ENCODE results near the gene GOLGA2. TPM values are rescaled to one million over a fixed set of nuclear protein-coding genes. Genes with fewer than 3 reads are reported as not detected.

GOLGA2 gene
- total RNA-seq (2014; rRNA removed; shearing (Covaris generic)): 32.9 and 37.9 TPM in 2 replicates

GRCh38 chr9:128275198-128276007 lies at the start of gene GOLGA2:
GOLGA2 (minus strand) TSS chr9:128276007; CDS start chr9:128275976, 31 bp downstream.
- in situ Hi-C loops (cut with HindIII; ENCODE audit: low sequenced_read_pairs): no loop called here
- DNase-seq (ENCODE audit: low spot score): peak; percentile 19

GRCh38 chr9:128324401-128324800 lies 48.6 kb upstream of the GOLGA2 start:
- DNase-seq (ENCODE audit: low spot score): no peak

GRCh38 chr9:128323791-128324190 lies 48.0 kb upstream of the GOLGA2 start:
- in situ Hi-C loops (cut with HindIII; ENCODE audit: low sequenced_read_pairs): no loop called here
- DNase-seq (ENCODE audit: low spot score): no peak

More at GRCh38 chr9:128324401-128324800, 48.6 kb upstream of the GOLGA2 start:
- in situ Hi-C loops (cut with HindIII; ENCODE audit: low sequenced_read_pairs): no loop called here

DNA sequence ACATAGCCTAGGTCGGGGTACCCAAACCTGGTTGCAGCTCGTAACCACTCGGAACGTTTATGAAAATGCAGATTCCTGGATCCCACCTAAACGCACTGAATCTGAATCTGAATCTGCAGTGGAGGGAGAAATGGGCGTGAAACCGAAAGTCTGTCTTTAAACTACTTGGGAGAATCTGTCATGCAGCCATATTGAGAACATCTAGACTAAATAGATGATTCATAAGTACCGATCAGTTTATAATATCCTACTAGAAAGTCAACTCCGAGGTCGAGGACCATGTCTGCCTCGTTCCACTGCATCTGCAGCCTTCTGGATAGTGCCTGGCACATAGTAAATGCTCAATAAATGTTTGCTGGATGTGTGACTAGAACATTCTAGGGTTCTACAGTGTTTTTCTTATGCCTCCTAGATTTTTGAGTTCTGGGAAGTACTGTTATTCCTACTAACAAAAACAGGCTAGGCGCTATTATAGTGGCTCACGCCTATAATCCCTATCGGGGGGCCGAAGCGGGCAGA lies 47.5 kb upstream of the GOLGA2 start:
- in situ Hi-C loops (cut with HindIII; ENCODE audit: low sequenced_read_pairs): no loop called here

GRCh38 chr9:128322404-128323211 lies 46.8 kb upstream of the GOLGA2 start, which contains the start of the genes COQ4 and TRUB2:
COQ4 (plus strand) TSS chr9:128322839; CDS start chr9:128322859, 20 bp downstream.
TRUB2 (minus strand) TSS chr9:128322447; CDS start chr9:128322408, 39 bp downstream.
- peak; percentile 96 for DNase-seq (ENCODE audit: low spot score)
- in situ Hi-C loops (cut with HindIII; ENCODE audit: low sequenced_read_pairs): no loop called here

More for the DNA sequence above, 47.5 kb upstream of the GOLGA2 start:
- no peak for DNase-seq (ENCODE audit: low spot score)

GRCh38 chr9:128321879-128322403 lies 46.1 kb upstream of the GOLGA2 start:
- in situ Hi-C loops (cut with HindIII; ENCODE audit: low sequenced_read_pairs): no loop called here
- DNase-seq (ENCODE audit: low spot score): no peak

DNA sequence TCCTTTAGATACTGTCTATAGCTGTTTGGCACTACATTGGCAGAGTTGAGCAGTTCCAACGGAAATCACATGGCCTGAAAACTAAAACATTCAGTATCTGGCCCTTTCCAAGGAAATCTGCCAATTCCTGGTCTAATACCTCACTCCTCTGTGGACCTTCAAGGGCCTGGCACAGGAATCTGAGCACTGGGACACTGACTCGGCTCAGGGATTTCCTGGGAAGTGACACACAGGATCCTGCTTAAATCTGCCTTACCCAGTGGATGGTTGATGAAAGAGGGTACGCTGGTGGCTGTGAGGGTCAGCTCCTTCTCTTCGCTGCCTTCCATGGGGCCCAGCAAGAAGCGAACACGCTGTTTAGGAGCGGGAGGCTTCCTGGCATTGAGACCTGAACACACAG lies 45.5 kb upstream of the GOLGA2 start:
- DNase-seq (ENCODE audit: low spot score): no peak
- in situ Hi-C loops (cut with HindIII; ENCODE audit: low sequenced_read_pairs): no loop called here

- in situ Hi-C loops (cut with HindIII; ENCODE audit: low sequenced_read_pairs): no loop called here
- no peak for DNase-seq (ENCODE audit: low spot score)
Measured at GRCh38 chr9:128317629-128318028, 41.8 kb upstream of the GOLGA2 start.

GRCh38 chr9:128316421-128316820 lies 40.6 kb upstream of the GOLGA2 start:
- in situ Hi-C loops (cut with HindIII; ENCODE audit: low sequenced_read_pairs): no loop called here
- DNase-seq (ENCODE audit: low spot score): no peak

GRCh38 chr9:128314697-128315096 lies 38.9 kb upstream of the GOLGA2 start:
- DNase-seq (ENCODE audit: low spot score): no peak
- in situ Hi-C loops (cut with HindIII; ENCODE audit: low sequenced_read_pairs): no loop called here

DNA sequence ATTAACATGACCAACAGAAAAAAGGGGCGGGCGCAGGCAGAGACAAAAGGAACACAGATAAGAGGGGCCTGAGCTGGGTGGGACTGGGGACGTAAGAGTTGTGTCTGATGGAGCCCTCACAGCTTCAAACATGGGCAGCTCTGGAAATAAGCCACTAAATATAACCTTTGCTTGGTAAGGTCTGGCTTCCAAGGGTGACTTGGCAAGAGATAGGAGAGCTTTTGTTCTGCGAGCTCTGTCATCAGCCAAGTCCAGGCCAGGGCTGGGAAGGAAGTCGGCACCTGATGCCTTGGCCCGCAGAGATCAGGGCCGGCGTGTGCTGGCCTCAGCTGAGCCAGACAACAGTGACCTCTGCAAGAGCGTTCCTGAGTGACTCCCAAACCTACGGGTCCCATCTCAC lies 34.7 kb upstream of the GOLGA2 start:
- peak; percentile 73 for DNase-seq (ENCODE audit: low spot score)
- in situ Hi-C loops (cut with HindIII; ENCODE audit: low sequenced_read_pairs): no loop called here

DNA sequence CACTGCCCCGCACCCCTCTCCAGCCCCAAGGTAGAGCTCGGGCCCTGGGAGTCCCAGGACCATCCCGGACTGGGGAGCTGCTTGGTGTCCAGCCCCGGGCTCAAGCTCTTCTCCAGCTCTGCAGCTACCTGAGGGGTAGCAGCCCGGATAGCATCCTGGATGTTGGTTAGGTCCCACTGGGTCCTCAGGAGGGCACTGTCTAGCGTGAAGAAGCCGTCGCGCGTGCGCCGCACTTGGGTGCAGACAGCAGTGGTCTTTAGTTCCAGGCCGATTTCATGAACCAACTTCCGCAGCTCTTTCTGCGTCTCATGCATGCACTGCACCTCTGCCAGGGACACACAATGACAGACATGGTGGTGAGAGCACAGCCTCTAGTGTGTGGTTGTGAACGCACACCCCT lies 33.7 kb upstream of the GOLGA2 start:
- in situ Hi-C loops (cut with HindIII; ENCODE audit: low sequenced_read_pairs): no loop called here
- no peak for DNase-seq (ENCODE audit: low spot score)

- in situ Hi-C loops (cut with HindIII; ENCODE audit: low sequenced_read_pairs): no loop called here
- no peak for DNase-seq (ENCODE audit: low spot score)
Measured at GRCh38 chr9:128304971-128305288, 29.1 kb upstream of the GOLGA2 start.

DNA sequence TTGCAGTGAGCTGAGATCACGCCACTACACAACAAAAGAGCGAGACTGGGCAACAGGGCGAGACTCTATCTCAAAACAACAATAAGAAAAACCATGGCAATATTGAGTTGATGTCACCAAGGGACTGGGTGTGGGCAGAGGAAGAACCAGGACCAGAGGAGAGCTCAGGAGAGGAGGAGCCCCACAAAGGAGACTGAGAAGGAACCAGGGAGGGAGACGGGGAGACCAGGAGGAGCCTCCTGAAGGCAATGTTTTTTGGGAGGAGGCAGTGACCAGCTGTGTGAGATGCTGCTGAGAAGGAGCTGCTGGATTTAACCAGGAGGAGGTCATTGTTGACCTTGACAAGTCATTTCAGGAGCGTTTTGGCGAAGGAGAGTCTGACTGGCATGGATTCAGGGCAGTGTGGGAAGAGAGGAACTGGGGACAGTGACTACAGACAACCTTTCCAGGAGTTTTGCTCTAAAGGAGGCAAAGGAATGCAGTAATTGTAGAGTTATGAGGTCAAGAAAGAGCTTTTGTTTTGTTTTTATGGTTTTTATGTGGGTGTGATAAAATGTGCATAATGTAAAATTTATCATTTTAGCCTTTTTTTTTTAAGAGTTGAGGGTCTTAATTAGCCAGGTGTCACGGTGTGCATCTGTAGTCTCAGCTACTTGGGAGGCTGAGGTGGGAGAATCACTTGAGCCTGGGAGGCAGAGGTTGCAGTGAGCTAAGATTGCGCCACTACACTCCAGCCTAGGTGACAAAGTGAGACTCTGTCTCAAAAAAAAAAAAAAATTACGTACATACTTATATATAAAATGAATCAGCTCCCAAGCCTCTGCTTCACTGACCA lies 28.5 kb upstream of the GOLGA2 start:
- DNase-seq (ENCODE audit: low spot score): no peak
- in situ Hi-C loops (cut with HindIII; ENCODE audit: low sequenced_read_pairs): no loop called here

- no peak for DNase-seq (ENCODE audit: low spot score)
- in situ Hi-C loops (cut with HindIII; ENCODE audit: low sequenced_read_pairs): no loop called here
Measured at GRCh38 chr9:128298535-128299482, 23.0 kb upstream of the GOLGA2 start.

DNA sequence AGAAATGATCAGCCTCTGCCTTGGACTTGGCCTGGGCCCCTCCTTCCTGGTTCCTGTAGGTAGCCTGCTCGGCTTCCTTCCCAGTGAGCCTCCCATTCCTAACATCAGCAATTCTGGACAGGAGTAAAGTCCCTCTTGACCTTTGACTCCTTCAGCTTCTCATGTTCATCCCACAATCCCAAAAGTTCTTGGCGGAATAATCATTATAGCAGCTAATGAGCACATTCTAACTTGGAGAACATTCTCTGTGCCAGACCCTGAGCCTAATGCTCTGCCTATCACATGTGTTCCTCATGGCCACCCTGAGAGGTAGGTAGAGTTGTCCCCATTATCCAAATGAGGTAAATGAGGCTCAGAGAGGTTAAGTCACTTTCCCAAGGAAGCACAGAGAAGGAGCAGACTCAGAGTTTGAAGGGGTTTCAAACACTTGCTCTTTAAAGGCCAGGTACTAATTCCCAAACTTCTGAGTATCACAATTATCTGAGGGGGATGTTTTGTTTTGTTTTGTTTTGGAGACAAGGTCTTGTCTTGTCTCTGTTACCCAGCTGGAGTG lies 21.5 kb upstream of the GOLGA2 start:
- no peak for DNase-seq (ENCODE audit: low spot score)
- in situ Hi-C loops (cut with HindIII; ENCODE audit: low sequenced_read_pairs): no loop called here

DNA sequence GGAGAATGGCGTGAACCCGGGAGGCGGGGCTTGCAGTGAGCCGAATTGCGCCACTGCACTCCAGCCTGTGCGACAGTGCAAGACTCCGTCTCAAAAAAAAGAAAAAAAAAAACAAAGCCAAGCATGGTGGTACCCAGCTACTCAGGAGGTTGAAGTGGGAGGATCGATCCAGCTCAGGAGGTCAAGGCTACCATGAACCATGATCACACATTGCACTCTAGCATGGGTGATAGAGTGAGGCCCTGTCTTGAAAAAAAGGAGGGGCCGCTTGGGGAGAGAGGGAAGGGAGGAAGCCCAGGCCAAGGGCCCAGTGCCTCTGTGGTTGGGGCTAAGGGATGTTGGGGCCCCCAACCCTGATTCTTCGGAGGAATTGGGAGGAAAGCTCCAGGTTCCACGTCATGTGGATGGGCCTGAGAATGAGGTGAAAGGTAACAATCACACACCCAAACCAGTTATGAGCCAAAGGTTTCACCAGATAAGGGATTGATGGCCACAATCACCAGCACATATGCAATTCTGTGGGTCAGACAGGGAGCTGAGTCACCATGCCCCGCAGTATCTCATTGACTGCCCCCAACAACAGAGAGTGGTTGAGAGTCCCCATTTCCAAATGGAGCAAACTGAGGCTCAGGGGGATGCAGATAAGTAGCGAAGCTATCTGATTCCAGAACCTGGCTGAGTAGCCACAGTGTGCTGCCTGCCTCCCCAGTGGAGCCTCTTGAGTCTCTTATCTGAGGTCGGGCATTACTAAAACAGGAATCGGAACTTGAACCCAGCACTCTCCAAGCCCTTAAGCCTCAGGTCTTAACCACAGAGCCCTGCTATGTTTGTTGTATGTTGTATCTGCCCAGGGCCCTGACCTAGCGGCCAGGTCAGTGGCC lies 20.8 kb upstream of the GOLGA2 start:
- in situ Hi-C loops (cut with HindIII; ENCODE audit: low sequenced_read_pairs): no loop called here
- no peak for DNase-seq (ENCODE audit: low spot score)

All from G401 (cell line).